SK-N-MC (cell line): ENCODE data around the gene PDCD7.

Source experiments
- EZH2 ChIP-seq: fragments of 200-600 bp; sonication (generic); IDR thresholded peaks from one replicate; pipeline ENCODE4 v1.6.1; 2017; ENCODE audit warnings: antibody characterized with exemption
- FOXP2 ChIP-seq: optimal IDR thresholded peaks from 2 replicates; pipeline ENCODE3; 2011; ENCODE audit warnings: mild to moderate bottlenecking, moderate library complexity; ENCODE audit not compliant: insufficient read depth; ENCODE audit errors: extremely low read length, control extremely low read depth
- POLR2AphosphoS5 ChIP-seq: IDR thresholded peaks from 2 replicates; pipeline ENCODE4 v1.6.1; 2012; ENCODE audit warnings: mild to moderate bottlenecking, low read depth, low read length, borderline replicate concordance

DNA sequence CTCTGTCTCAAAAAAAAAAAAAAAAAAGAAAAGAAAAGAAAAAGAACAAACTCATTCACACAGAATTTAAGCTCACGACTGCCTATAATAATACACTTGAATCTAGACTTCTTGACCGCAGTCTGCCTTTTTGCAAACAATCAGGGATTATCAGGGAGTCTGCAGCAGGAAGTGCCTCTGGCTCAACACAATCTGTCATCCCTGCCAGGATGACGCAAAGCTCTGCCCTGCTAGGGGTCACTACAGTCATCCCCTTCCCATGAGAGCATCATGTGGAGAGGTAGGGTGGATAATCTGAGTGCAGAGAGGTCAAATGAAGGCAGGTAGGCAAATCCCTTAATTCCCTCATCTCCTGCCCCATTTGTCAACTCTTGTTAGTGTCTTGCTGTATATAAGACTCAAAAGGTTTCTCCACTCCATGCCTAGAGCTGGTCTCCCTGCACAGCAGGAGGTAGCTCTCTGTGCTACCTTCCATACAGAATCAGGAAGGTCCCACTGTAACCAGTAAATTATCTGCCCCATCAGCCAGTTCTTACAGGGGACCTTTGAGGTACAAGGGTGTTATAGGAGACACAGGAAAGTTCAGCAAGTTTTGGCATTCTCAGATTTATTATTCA is 22.8 kb downstream of the PDCD7 start:
- TF ChIP-seq EZH2: no peak
- no peak for TF ChIP-seq POLR2AphosphoS5
- no peak for TF ChIP-seq FOXP2
